ENCODE data around the gene ERGIC1.

The ERGIC1 gene

DNA sequence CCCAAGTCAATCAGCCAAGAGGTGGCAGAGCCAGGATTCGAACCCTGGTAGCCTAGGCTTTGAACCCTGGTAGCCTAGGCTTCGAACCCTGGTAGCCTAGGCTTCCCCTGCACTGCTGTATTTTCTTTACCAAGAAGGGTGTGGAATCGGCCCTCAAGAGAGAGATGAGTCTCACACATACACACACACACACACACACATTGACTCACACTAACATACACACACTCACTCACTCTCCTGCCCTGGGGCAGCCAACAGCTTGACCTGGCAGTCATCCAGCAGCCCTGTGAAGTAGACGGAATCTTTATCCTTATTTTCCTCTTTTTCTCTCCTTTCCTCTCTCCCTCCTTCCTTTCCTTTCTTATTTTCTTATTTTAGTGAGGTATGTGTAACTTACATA, 69.7 kb downstream of the ERGIC1 start:
- H3K4me3 ChIP-seq (ENCODE audit: low read depth, low read length), result no peak overlapping the region
- no peak for TF ChIP-seq CTCF (IDR thresholded peaks at IDR 0.05; ENCODE audit: low read depth, low read length, missing control alignments)
- DNase-seq (ENCODE audit: low read depth), result no peak

GRCh38 chr5:172904312-172904642, 70.2 kb downstream of the ERGIC1 start:
- H3K4me3 ChIP-seq (ENCODE audit: low read depth, low read length), result no peak overlapping the region
- DNase-seq (ENCODE audit: low read depth), result no peak
- no peak for TF ChIP-seq CTCF (IDR thresholded peaks at IDR 0.05; ENCODE audit: low read depth, low read length, missing control alignments)

DNA sequence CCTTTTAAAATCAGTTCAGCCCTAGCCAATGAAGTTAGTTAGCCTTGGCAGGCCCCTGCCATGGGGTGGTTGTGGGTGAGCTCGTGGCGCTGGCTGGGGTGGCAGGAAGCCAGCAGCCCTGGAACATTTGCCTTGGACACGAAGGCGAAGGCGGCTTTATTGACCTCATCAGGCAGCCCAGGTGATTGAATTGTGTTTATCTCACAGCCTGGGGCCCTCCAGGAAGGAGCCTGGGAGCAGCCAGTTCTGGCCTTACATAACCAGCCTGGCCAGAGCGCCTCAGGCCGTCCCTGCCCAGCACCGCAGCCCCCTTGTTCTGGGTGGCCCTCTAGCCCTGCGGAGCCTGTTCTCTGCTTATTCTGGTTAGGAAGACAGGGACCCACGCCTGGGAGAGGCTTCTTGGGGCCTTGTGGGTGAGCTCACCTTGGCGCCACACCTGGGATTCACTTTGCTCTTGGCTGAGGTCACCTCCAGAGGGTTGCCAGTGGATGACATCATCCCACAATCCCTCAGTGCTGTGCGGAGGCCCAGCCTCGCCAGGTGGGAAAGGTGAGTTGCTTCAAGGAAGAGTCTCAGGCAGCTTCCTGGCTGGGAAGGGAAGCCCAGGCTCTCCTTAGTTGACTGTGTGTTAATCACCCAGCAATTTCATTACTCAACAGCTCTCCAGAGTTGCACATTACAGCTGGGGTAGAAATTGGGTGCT, 70.7 kb downstream of the ERGIC1 start:
- no peak for DNase-seq (ENCODE audit: low read depth)
- no peak overlapping the region for H3K4me3 ChIP-seq (ENCODE audit: low read depth, low read length)
- TF ChIP-seq CTCF (IDR thresholded peaks at IDR 0.05; ENCODE audit: low read depth, low read length, missing control alignments), result no peak

GRCh38 chr5:172905346-172906140, 71.5 kb downstream of the ERGIC1 start:
- no peak for TF ChIP-seq CTCF (IDR thresholded peaks at IDR 0.05; ENCODE audit: low read depth, low read length, missing control alignments)
- H3K4me3 ChIP-seq (ENCODE audit: low read depth, low read length), result no peak overlapping the region
- DNase-seq (ENCODE audit: low read depth), result no peak

- H3K4me3 ChIP-seq (ENCODE audit: low read depth, low read length), result no peak overlapping the region
- no peak for TF ChIP-seq CTCF (IDR thresholded peaks at IDR 0.05; ENCODE audit: low read depth, low read length, missing control alignments)
- peak; percentile 35 for DNase-seq (ENCODE audit: low read depth)
These were observed 72.4 kb downstream of the ERGIC1 start for GRCh38 chr5:172906436-172906835.

DNA sequence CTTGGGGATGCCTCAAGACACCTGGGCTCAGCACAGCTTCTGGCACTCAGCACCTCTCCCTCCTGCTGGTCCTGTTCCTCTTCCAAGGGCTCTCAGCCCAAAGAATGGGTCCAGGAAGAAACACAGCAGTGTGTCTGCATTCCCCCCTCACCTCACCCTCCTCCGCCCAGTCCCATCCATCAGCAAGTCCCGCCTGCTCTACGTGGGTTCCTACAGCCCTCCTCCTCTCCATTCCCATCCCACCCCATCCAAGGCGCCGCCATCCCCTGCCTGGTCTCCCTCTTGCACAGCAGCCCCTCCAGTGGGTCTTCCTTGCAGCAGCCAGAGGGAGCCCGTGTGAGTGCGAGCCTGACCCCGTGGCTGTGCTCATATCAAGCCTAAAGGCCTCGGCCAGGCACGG, 72.8 kb downstream of the ERGIC1 start:
- DNase-seq (ENCODE audit: low read depth), result no peak
- TF ChIP-seq CTCF (IDR thresholded peaks at IDR 0.05; ENCODE audit: low read depth, low read length, missing control alignments), result no peak
- no peak overlapping the region for H3K4me3 ChIP-seq (ENCODE audit: low read depth, low read length)
